A549 (cell line): ENCODE measurements around the gene MYO10.

ENCODE experiments used
- PHF8 ChIP-seq: fragments of 200-600 bp; sonication (generic); IDR thresholded peaks from 2 replicates; pipeline ENCODE4 v1.6.1; 2016; ENCODE audit warnings: low read depth, mild to moderate bottlenecking, antibody characterized with exemption, moderate library complexity, borderline replicate concordance
- POLR2A ChIP-seq: IDR thresholded peaks from 2 replicates; pipeline ENCODE4 v1.6.1; 2012; ENCODE audit warnings: mild to moderate bottlenecking, low read length
- RFX5 ChIP-seq: fragments of 450-650 bp; IDR thresholded peaks from 2 replicates; pipeline ENCODE4 v1.7.1; 2014; ENCODE audit warnings: antibody characterized with exemption, mild to moderate bottlenecking, moderate library complexity
- TF ChIP-seq, protein P1 (sequence below): fragments of >200 bp; sonication (Bioruptor Twin); formaldehyde crosslinking; IDR thresholded peaks from 3 replicates; pipeline ENCODE4 v1.5.1; 2016
- TF ChIP-seq, protein P2 (sequence below): fragments of 450-650 bp; IDR thresholded peaks from 2 replicates; pipeline ENCODE4 v1.6.1; 2014; ENCODE audit warnings: antibody characterized with exemption
- TF ChIP-seq, protein P3 (sequence below): fragments of 250-450 bp; sonication (Bioruptor Pico); IDR thresholded peaks from 2 replicates; pipeline ENCODE4 v1.5.0; 2021; ENCODE audit warnings: mild to moderate bottlenecking, moderate library complexity, borderline replicate concordance
- TF ChIP-seq, protein P4 (sequence below): fragments of 200-600 bp; sonication (generic); IDR thresholded peaks from 2 replicates; pipeline ENCODE4 v1.6.1; 2016; ENCODE audit warnings: antibody characterized with exemption, mild to moderate bottlenecking, moderate library complexity

DNA sequence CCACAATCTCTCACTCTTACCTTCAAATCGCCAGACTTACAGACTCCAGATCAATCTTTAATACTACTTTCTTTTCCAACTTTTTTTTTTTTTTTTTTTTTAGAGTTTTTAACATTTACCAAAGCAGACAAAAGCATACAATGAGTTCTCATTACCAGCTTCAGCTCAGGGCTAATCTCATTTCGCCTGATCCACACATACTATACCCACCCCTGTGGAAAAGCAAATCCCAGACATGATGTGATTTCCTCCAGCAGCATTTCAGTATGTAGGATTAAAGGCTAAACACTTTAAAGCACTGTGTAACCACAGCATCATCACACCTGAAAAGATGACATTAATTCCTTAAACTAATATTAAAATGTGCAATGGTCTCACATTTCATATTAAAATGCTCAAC is 180.4 kb downstream of the MYO10 start:
- TF ChIP-seq, protein P1, sequence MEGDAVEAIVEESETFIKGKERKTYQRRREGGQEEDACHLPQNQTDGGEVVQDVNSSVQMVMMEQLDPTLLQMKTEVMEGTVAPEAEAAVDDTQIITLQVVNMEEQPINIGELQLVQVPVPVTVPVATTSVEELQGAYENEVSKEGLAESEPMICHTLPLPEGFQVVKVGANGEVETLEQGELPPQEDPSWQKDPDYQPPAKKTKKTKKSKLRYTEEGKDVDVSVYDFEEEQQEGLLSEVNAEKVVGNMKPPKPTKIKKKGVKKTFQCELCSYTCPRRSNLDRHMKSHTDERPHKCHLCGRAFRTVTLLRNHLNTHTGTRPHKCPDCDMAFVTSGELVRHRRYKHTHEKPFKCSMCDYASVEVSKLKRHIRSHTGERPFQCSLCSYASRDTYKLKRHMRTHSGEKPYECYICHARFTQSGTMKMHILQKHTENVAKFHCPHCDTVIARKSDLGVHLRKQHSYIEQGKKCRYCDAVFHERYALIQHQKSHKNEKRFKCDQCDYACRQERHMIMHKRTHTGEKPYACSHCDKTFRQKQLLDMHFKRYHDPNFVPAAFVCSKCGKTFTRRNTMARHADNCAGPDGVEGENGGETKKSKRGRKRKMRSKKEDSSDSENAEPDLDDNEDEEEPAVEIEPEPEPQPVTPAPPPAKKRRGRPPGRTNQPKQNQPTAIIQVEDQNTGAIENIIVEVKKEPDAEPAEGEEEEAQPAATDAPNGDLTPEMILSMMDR: no peak
- TF ChIP-seq PHF8 (no peak), POLR2A (no peak), RFX5 (no peak)
- TF ChIP-seq, protein P2, sequence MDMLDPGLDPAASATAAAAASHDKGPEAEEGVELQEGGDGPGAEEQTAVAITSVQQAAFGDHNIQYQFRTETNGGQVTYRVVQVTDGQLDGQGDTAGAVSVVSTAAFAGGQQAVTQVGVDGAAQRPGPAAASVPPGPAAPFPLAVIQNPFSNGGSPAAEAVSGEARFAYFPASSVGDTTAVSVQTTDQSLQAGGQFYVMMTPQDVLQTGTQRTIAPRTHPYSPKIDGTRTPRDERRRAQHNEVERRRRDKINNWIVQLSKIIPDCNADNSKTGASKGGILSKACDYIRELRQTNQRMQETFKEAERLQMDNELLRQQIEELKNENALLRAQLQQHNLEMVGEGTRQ: no peak
- TF ChIP-seq, protein P3, sequence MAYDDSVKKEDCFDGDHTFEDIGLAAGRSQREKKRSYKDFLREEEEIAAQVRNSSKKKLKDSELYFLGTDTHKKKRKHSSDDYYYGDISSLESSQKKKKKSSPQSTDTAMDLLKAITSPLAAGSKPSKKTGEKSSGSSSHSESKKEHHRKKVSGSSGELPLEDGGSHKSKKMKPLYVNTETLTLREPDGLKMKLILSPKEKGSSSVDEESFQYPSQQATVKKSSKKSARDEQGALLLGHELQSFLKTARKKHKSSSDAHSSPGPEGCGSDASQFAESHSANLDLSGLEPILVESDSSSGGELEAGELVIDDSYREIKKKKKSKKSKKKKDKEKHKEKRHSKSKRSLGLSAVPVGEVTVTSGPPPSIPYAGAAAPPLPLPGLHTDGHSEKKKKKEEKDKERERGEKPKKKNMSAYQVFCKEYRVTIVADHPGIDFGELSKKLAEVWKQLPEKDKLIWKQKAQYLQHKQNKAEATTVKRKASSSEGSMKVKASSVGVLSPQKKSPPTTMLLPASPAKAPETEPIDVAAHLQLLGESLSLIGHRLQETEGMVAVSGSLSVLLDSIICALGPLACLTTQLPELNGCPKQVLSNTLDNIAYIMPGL (CRISPR knock-in tag): no peak
- TF ChIP-seq, protein P4, sequence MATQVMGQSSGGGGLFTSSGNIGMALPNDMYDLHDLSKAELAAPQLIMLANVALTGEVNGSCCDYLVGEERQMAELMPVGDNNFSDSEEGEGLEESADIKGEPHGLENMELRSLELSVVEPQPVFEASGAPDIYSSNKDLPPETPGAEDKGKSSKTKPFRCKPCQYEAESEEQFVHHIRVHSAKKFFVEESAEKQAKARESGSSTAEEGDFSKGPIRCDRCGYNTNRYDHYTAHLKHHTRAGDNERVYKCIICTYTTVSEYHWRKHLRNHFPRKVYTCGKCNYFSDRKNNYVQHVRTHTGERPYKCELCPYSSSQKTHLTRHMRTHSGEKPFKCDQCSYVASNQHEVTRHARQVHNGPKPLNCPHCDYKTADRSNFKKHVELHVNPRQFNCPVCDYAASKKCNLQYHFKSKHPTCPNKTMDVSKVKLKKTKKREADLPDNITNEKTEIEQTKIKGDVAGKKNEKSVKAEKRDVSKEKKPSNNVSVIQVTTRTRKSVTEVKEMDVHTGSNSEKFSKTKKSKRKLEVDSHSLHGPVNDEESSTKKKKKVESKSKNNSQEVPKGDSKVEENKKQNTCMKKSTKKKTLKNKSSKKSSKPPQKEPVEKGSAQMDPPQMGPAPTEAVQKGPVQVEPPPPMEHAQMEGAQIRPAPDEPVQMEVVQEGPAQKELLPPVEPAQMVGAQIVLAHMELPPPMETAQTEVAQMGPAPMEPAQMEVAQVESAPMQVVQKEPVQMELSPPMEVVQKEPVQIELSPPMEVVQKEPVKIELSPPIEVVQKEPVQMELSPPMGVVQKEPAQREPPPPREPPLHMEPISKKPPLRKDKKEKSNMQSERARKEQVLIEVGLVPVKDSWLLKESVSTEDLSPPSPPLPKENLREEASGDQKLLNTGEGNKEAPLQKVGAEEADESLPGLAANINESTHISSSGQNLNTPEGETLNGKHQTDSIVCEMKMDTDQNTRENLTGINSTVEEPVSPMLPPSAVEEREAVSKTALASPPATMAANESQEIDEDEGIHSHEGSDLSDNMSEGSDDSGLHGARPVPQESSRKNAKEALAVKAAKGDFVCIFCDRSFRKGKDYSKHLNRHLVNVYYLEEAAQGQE: no peak
